Endodermal cell (in vitro differentiated cells): ENCODE measurements around the gene PPM1D. TPM values are rescaled to one million over a fixed set of nuclear protein-coding genes. Genes with fewer than 3 reads are reported as not detected.

Experiments used
- DNase-seq: peaks from one replicate; pipeline ENCODE4 v3.0.0-alpha.2; 2017
- H3K27ac ChIP-seq: 2 replicates; pipeline ENCODE4 v1.5.1; 2013; ENCODE audit warnings: mild to moderate bottlenecking, low read depth, low read length, moderate library complexity
- H3K27me3 ChIP-seq: 2 replicates; pipeline ENCODE4 v1.6.1; 2013; ENCODE audit warnings: mild to moderate bottlenecking, low read length, moderate library complexity; ENCODE audit not compliant: insufficient read depth, control insufficient read depth, poor library complexity, severe bottlenecking
- H3K36me3 ChIP-seq: 2 replicates; pipeline ENCODE4 v1.7.0; 2013; ENCODE audit warnings: mild to moderate bottlenecking, low read length, moderate library complexity; ENCODE audit not compliant: control insufficient read depth, insufficient read depth
- H3K4me1 ChIP-seq: one replicate; pipeline ENCODE4 v1.7.0; 2013; ENCODE audit warnings: low read length; ENCODE audit not compliant: control insufficient read depth, insufficient read depth
- H3K4me3 ChIP-seq: 2 replicates; pipeline ENCODE4 v1.5.1; 2013; ENCODE audit warnings: mild to moderate bottlenecking, low read length, moderate library complexity
- H3K9ac ChIP-seq: 2 replicates; pipeline ENCODE4 v1.6.1; 2013; ENCODE audit warnings: mild to moderate bottlenecking, low read length, moderate library complexity; ENCODE audit not compliant: poor library complexity, severe bottlenecking; ENCODE audit errors: extremely low read depth
- H3K9me3 ChIP-seq: 2 replicates; pipeline ENCODE4 v1.6.1; 2013; ENCODE audit warnings: mild to moderate bottlenecking, low read length, moderate library complexity; ENCODE audit not compliant: control insufficient read depth
- H3K27ac Mint-ChIP-seq: 2 replicates; pipeline ENCODE4 v1.8.0; 2020; ENCODE audit warnings: mixed read lengths
- H3K27me3 Mint-ChIP-seq: 2 replicates; pipeline ENCODE4 v1.8.0; 2021; ENCODE audit warnings: mild to moderate bottlenecking, mixed read lengths; ENCODE audit not compliant: insufficient read depth
- H3K36me3 Mint-ChIP-seq: 2 replicates; pipeline ENCODE4 v1.8.0; 2020; ENCODE audit warnings: low read depth, mixed read lengths
- H3K4me1 Mint-ChIP-seq: 2 replicates; pipeline ENCODE4 v1.8.0; 2020; ENCODE audit warnings: mixed read lengths
- H3K4me3 Mint-ChIP-seq: 2 replicates; pipeline ENCODE4 v1.8.0; 2020; ENCODE audit warnings: mild to moderate bottlenecking, moderate library complexity, mixed read lengths
- H3K9me3 Mint-ChIP-seq: 2 replicates; pipeline ENCODE4 v1.8.0; 2020; ENCODE audit warnings: mild to moderate bottlenecking, mixed read lengths
- WGBS, 2 experiments: methylation state at CpG; one replicate each; pipeline versions ENCODE4 v1.1.5 to v1.1.7; 2013; ENCODE audit warnings: missing lambda C conversion rate in 2 of 2, mixed read lengths in 1 of 2; ENCODE audit not compliant: insufficient coverage in 1 of 2, insufficient read length in 1 of 2; 5-methylcytosine and 5-hydroxymethylcytosine counted together
- total RNA-seq, 2 donors: library from RNA; stranded (reverse); fragmentation: NEBNext Ultra II Directional in 1 of 2; extraction: Animal tissue kit (Norgen Biotek cat#: 25700) in 1 of 2; gene quantifications; 2 replicates in 1 of 2; 3 replicates in 1 of 2; pipeline ENCODE4 v1.2.1, GENCODE V29; 2021
- TF ChIP-seq, protein P1 (sequence below): fragments of 200-600 bp; sonication (generic); conservative IDR thresholded peaks from 2 replicates; pipeline ENCODE4 v1.5.0; 2021; ENCODE audit warnings: antibody characterized with exemption, mild to moderate bottlenecking

PPM1D gene
- total RNA-seq, 2 donors from 2014 or later: 9.4 to 13.0 TPM

- TF ChIP-seq, protein P1, sequence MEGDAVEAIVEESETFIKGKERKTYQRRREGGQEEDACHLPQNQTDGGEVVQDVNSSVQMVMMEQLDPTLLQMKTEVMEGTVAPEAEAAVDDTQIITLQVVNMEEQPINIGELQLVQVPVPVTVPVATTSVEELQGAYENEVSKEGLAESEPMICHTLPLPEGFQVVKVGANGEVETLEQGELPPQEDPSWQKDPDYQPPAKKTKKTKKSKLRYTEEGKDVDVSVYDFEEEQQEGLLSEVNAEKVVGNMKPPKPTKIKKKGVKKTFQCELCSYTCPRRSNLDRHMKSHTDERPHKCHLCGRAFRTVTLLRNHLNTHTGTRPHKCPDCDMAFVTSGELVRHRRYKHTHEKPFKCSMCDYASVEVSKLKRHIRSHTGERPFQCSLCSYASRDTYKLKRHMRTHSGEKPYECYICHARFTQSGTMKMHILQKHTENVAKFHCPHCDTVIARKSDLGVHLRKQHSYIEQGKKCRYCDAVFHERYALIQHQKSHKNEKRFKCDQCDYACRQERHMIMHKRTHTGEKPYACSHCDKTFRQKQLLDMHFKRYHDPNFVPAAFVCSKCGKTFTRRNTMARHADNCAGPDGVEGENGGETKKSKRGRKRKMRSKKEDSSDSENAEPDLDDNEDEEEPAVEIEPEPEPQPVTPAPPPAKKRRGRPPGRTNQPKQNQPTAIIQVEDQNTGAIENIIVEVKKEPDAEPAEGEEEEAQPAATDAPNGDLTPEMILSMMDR: no peak
- no peak overlapping the region for H3K4me3 ChIP-seq
- H3K36me3 Mint-ChIP-seq: peaks cover 16% of the 10 kb centered on the region
- no peak overlapping the region for H3K4me3 Mint-ChIP-seq
- H3K27me3 Mint-ChIP-seq: peaks cover 2% of the 10 kb centered on the region
- H3K9me3 ChIP-seq: peaks cover 24% of the 10 kb centered on the region
- no peak overlapping the region for H3K9ac ChIP-seq
- H3K4me1 ChIP-seq: no peaks in the 10 kb centered on the region
- H3K9me3 Mint-ChIP-seq: peaks cover 53% of the 10 kb centered on the region
- no peak overlapping the region for H3K27ac Mint-ChIP-seq
- DNase-seq: no peak
- H3K27me3 ChIP-seq: no peaks in the 10 kb centered on the region
- no peaks in the 10 kb centered on the region for H3K4me1 Mint-ChIP-seq
- H3K36me3 ChIP-seq: no peaks in the 10 kb centered on the region
- WGBS, 2 experiments: 91 to 95% methylated on average over 4 of the region's 4 CpGs
- no peak overlapping the region for H3K27ac ChIP-seq
Observed at GRCh38 chr17:60555786-60556185, 44.2 kb upstream of the PPM1D start.

DNA sequence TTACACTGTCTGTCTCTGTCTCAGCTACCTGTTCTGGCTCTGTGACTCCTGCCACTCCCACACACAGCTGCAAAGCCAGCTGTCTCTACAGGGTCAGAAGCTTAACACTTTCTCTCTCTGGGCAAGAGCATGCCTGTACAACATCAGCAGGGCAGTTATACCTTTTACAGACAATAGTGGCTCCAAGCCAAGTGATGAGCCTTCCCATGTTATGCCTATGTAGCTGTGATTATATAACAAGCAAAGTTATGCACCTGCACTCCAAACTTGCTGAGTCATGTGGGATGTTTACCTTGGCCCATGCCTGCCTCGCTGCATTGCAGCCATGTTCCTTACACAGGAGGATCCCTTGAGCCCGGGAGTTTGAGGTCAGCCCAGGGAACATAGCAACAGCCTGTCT is 42.2 kb upstream of the PPM1D start:
- H3K27ac ChIP-seq: no peak overlapping the region
- H3K4me1 Mint-ChIP-seq: no peaks in the 10 kb centered on the region
- no peak overlapping the region for H3K4me3 Mint-ChIP-seq
- H3K9ac ChIP-seq: no peak overlapping the region
- H3K27me3 ChIP-seq: no peaks in the 10 kb centered on the region
- peaks cover 2% of the 10 kb centered on the region for H3K27me3 Mint-ChIP-seq
- peaks cover 47% of the 10 kb centered on the region for H3K9me3 Mint-ChIP-seq
- H3K4me3 ChIP-seq: peak overlapping the region; percentile 45
- H3K4me1 ChIP-seq: no peaks in the 10 kb centered on the region
- TF ChIP-seq, protein P1: no peak
- H3K36me3 Mint-ChIP-seq: peaks cover 13% of the 10 kb centered on the region
- peaks cover 24% of the 10 kb centered on the region for H3K9me3 ChIP-seq
- no peak for DNase-seq
- WGBS, 2 experiments: 78% methylated on average over 2 of the region's 2 CpGs; no CpG with 5 or more reads in 1 of the 2 experiments
- H3K36me3 ChIP-seq: no peaks in the 10 kb centered on the region
- no peak overlapping the region for H3K27ac Mint-ChIP-seq

DNA sequence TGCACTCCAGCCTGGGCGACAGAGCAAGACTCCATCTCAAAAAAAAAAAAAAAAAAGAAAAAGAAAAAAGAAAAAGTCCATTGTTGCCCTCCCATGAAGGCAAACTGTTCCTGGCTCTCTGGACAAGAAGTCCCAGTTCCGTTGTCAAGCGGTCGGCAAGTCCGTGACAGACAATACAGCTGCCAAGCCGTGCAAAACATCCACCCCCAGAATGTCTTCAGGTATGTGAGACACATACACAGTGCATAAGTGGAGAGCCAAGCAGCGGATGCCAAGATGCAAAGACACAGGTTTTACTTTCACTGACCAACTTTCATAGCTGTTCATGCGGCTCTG is 40.4 kb upstream of the PPM1D start:
- DNase-seq: no peak
- H3K9me3 Mint-ChIP-seq: peaks cover 30% of the 10 kb centered on the region
- TF ChIP-seq, protein P1: no peak
- WGBS, 2 experiments: 96% methylated on average over 6 to 7 of the region's 8 CpGs
- Histone ChIP-seq H3K4me3 (no peak overlapping the region), H3K36me3 (no peaks in the 10 kb centered on the region), H3K27ac (no peak overlapping the region), H3K9me3 (peaks cover 12% of the 10 kb centered on the region), H3K4me1 (no peaks in the 10 kb centered on the region), H3K27me3 (no peaks in the 10 kb centered on the region), H3K9ac (no peak overlapping the region)
- H3K36me3 Mint-ChIP-seq: no peaks in the 10 kb centered on the region
- H3K27me3 Mint-ChIP-seq: peaks cover 2% of the 10 kb centered on the region
- no peak overlapping the region for H3K27ac Mint-ChIP-seq
- no peak overlapping the region for H3K4me3 Mint-ChIP-seq
- H3K4me1 Mint-ChIP-seq: no peaks in the 10 kb centered on the region
